Esophagus (tissue), 2 donors: ENCODE results near the gene NGDN. TPM values are rescaled to one million over a fixed set of nuclear protein-coding genes. Genes with fewer than 3 reads are reported as not detected.

ENCODE experiments used
- H3K27ac ChIP-seq, 2 donors: one replicate each; pipeline ENCODE4 v1.5.1; 2013; ENCODE audit warnings: low read depth in 2 of 2, mild to moderate bottlenecking in 2 of 2, inconsistent platforms in 1 of 2, low read length in 1 of 2, moderate library complexity in 1 of 2
- H3K27me3 ChIP-seq, 2 donors: one replicate each; pipeline ENCODE4 v1.6.1; 2013; ENCODE audit warnings: low read length in 2 of 2, control low read depth in 1 of 2, mild to moderate bottlenecking in 1 of 2; ENCODE audit not compliant: insufficient read depth in 2 of 2, control insufficient read depth in 1 of 2
- H3K36me3 ChIP-seq, 2 donors: one replicate each; pipeline ENCODE4 v1.6.1; 2013; ENCODE audit warnings: low read length in 1 of 2; ENCODE audit not compliant: control insufficient read depth in 2 of 2, insufficient read depth in 2 of 2
- H3K4me1 ChIP-seq, 2 donors: one replicate each; pipeline ENCODE4 v1.6.1; 2013; ENCODE audit warnings: low read length in 1 of 2; ENCODE audit not compliant: control insufficient read depth in 2 of 2, insufficient read depth in 2 of 2
- H3K4me3 ChIP-seq, 2 donors: one replicate each; pipeline ENCODE4 v1.5.1; 2013; ENCODE audit warnings: low read length in 2 of 2, mild to moderate bottlenecking in 2 of 2, low read depth in 1 of 2, moderate library complexity in 1 of 2
- H3K9me3 ChIP-seq, 2 donors: one replicate each; pipeline ENCODE4 v1.6.1; 2013; ENCODE audit warnings: mild to moderate bottlenecking in 2 of 2, low read depth in 1 of 2, low read length in 1 of 2, moderate library complexity in 1 of 2; ENCODE audit not compliant: control insufficient read depth in 2 of 2, insufficient read depth in 1 of 2
- WGBS, 2 donors: extraction: QIAGEN DNeasy Blood & Tissue Kit; methylation state at CpG; one replicate each; pipeline ENCODE4 v1.1.7; 2013; 5-methylcytosine and 5-hydroxymethylcytosine counted together
- polyA plus RNA-seq, 2 donors: library from polyadenylated mRNA; stranded (reverse); fragments of 200-250 nt; gene quantifications; one replicate each; pipeline ENCODE4 v1.2.3, GENCODE V29; 2013
- donor health status: healthy with polysubstance abuse.
- donor health status: Bipolar disorder and iron deficiency.

Gene NGDN
- polyA plus RNA-seq, 2 donors = 20.7 to 38.3 TPM

- 73 to 79% methylated on average over 2 of the region's 2 CpGs for WGBS, 2 donors
- H3K4me3 ChIP-seq = no peak overlapping the region
- peaks cover 0 to 2% of the 10 kb centered on the region in 2 donors for H3K36me3 ChIP-seq
Measured at GRCh38 chr14:23486036-23486435, 16.5 kb downstream of the NGDN start.

GRCh38 chr14:23487216-23487615 is 17.7 kb downstream of the NGDN start:
- Histone ChIP-seq H3K4me1 (no peaks in the 10 kb centered on the region), H3K4me3 (no peak overlapping the region), H3K27ac (no peak overlapping the region), H3K36me3 (peaks cover 0 to 2% of the 10 kb centered on the region in 2 donors), H3K27me3 (no peaks in the 10 kb centered on the region), H3K9me3 (no peaks in the 10 kb centered on the region)
- WGBS, 2 donors = 80 to 91% methylated on average over 7 of the region's 7 CpGs

More at GRCh38 chr14:23486036-23486435, 16.5 kb downstream of the NGDN start:
- Histone ChIP-seq H3K27me3 (no peaks in the 10 kb centered on the region), H3K9me3 (no peaks in the 10 kb centered on the region), H3K27ac (no peak overlapping the region), H3K4me1 (no peaks in the 10 kb centered on the region)

GRCh38 chr14:23492618-23493272 is 23.2 kb downstream of the NGDN start:
- Histone ChIP-seq H3K4me1 (no peaks in the 10 kb centered on the region), H3K27ac (no peak overlapping the region), H3K9me3 (no peaks in the 10 kb centered on the region), H3K4me3 (no peak overlapping the region), H3K36me3 (no peaks in the 10 kb centered on the region), H3K27me3 (no peaks in the 10 kb centered on the region)

- no peaks in the 10 kb centered on the region for H3K9me3 ChIP-seq
- no peak overlapping the region for H3K27ac ChIP-seq
- H3K4me1 ChIP-seq = no peaks in the 10 kb centered on the region
- no peaks in the 10 kb centered on the region for H3K36me3 ChIP-seq
- H3K4me3 ChIP-seq = no peak overlapping the region
- H3K27me3 ChIP-seq = no peaks in the 10 kb centered on the region
- WGBS, 2 donors = 57 to 66% methylated on average over 2 of the region's 2 CpGs
Measured at GRCh38 chr14:23494223-23494622, 24.7 kb downstream of the NGDN start.

GRCh38 chr14:23512156-23512555 is 42.7 kb downstream of the NGDN start:
- Histone ChIP-seq H3K27ac (no peak overlapping the region), H3K4me3 (no peak overlapping the region), H3K36me3 (no peaks in the 10 kb centered on the region), H3K27me3 (no peaks in the 10 kb centered on the region), H3K9me3 (no peaks in the 10 kb centered on the region), H3K4me1 (peaks cover 0 to 17% of the 10 kb centered on the region in 2 donors)
- WGBS, 2 donors = 45 to 50% methylated on average over 13 of the region's 13 CpGs

DNA sequence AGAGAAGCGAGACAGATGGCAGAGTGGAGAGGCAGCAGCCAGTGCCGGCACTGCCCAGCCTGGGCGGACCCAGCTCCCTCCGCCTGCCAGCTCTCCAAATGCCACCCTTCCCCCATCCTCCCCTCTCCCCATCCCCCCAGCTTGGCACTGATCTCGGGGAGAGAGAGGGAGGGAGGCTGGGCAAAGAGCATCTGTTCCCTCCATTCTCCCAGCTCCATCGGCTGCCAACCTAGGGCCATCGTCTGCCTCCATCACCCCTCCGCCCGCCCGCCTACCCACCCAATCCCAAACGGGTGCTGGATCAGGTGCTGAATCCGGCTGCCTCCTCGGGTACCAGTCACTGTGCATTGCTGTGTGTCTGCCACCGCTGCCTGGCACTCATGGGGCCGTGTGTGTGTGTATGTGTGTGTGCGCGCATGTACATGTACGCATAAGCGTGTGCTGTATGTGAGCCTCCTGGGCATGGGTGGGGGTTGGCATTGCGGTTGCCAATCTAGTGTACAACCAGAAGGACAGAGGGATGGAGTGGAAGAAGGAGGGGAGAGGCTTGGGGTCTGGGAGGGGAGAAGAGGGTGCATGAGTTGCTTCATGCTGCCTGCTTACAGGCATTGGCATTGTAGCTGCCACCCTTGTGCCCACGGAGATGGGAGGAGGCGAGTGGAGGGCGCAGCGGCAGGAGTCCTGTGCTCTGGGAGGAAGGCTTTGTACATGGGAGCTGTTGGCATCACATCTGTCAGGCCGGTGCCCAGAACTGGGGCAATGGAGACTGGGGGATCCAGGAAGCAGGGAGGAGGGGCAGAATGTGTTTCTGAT is 43.7 kb downstream of the NGDN start:
- Histone ChIP-seq H3K36me3 (no peaks in the 10 kb centered on the region), H3K4me3 (no peak overlapping the region), H3K27ac (no peak overlapping the region), H3K9me3 (no peaks in the 10 kb centered on the region), H3K27me3 (no peaks in the 10 kb centered on the region), H3K4me1 (peaks cover 0 to 17% of the 10 kb centered on the region in 2 donors)
- 58 to 73% methylated on average over 18 to 25 of the region's 25 CpGs for WGBS, 2 donors

- WGBS, 2 donors = 57 to 76% methylated on average over 8 of the region's 8 CpGs
- H3K4me1 ChIP-seq = peaks cover 0 to 17% of the 10 kb centered on the region in 2 donors
- no peaks in the 10 kb centered on the region for H3K27me3 ChIP-seq
- no peaks in the 10 kb centered on the region for H3K9me3 ChIP-seq
- H3K4me3 ChIP-seq = no peak overlapping the region
- no peaks in the 10 kb centered on the region for H3K36me3 ChIP-seq
- H3K27ac ChIP-seq = no peak overlapping the region
Measured at GRCh38 chr14:23513818-23514643, 44.5 kb downstream of the NGDN start.

- no peaks in the 10 kb centered on the region for H3K27me3 ChIP-seq
Measured at GRCh38 chr14:23514644-23514957, 45.1 kb downstream of the NGDN start.

GRCh38 chr14:23517650-23518326 is 48.3 kb downstream of the NGDN start:
- H3K4me1 ChIP-seq = peaks cover 0 to 17% of the 10 kb centered on the region in 2 donors
- no peaks in the 10 kb centered on the region for H3K36me3 ChIP-seq
- no peaks in the 10 kb centered on the region for H3K9me3 ChIP-seq
- no peak overlapping the region for H3K27ac ChIP-seq
- H3K27me3 ChIP-seq = no peaks in the 10 kb centered on the region
- H3K4me3 ChIP-seq = no peak overlapping the region
- 79 to 82% methylated on average over 6 of the region's 6 CpGs for WGBS, 2 donors

More at GRCh38 chr14:23514644-23514957, 45.1 kb downstream of the NGDN start:
- no peak overlapping the region for H3K4me3 ChIP-seq
- H3K4me1 ChIP-seq = peaks cover 0 to 17% of the 10 kb centered on the region in 2 donors
- H3K36me3 ChIP-seq = no peaks in the 10 kb centered on the region
- H3K9me3 ChIP-seq = no peaks in the 10 kb centered on the region
- WGBS, 2 donors = 43 to 63% methylated on average over 3 of the region's 3 CpGs
- no peak overlapping the region for H3K27ac ChIP-seq
